Adrenal gland (tissue), 12 donors: ENCODE data around the gene KLF15. TPM values are rescaled to one million over a fixed set of nuclear protein-coding genes. Genes with fewer than 3 reads are reported as not detected.
A peak's percentile ranks its signal among the peaks of the same experiment; 100 is the strongest.

Experiments
- DNase-seq, 7 donors: peaks; one replicate each; pipeline ENCODE4 v3.0.0-alpha.2; 2019 to 2020
- H3K27ac ChIP-seq, 5 donors: fragments of 200-600 bp; sonication (generic) in 4 of 5; 1 replicate in 3 of 5; 2 replicates in 2 of 5; pipeline versions ENCODE4 v1.5.1 to v1.8.0; 2016 to 2020; ENCODE audit warnings: mild to moderate bottlenecking in 1 of 5
- H3K27me3 ChIP-seq: fragments of 200-600 bp; 2 replicates; pipeline ENCODE4 v1.8.0; 2021
- H3K36me3 ChIP-seq, 2 donors: fragments of 200-600 bp; replicated peaks in 1 of 2; 1 replicate in 1 of 2; 2 replicates in 1 of 2; pipeline versions ENCODE4 v1.5.1 to v1.8.0; 2018 to 2022
- H3K4me1 ChIP-seq, 2 donors: fragments of 200-600 bp; replicated peaks in 1 of 2; 1 replicate in 1 of 2; 2 replicates in 1 of 2; pipeline versions ENCODE4 v1.5.1 to v1.8.0; 2018 to 2021
- H3K4me3 ChIP-seq, 4 donors: fragments of 200-600 bp; sonication (generic) in 3 of 4; one replicate each; pipeline ENCODE4 v1.5.1; 2016 to 2018
- H3K9me3 ChIP-seq, 3 donors: fragments of 200-600 bp; sonication (generic) in 1 of 3; replicated peaks in 1 of 3; 1 replicate in 2 of 3; 2 replicates in 1 of 3; pipeline versions ENCODE4 v1.5.1 to v1.8.0; 2016 to 2021
- CTCF ChIP-seq, 6 experiments: fragments of 450-650 bp in 4 of 6; fragments of 200-600 bp in 2 of 6; sonication (generic) in 1 of 6; IDR thresholded peaks; 1 replicate in 5 of 6; 2 replicates in 1 of 6; pipeline versions ENCODE4 v1.5.1 to v1.8.0; 2016 to 2021; ENCODE audit warnings: antibody characterized with exemption in 6 of 6, mild to moderate bottlenecking in 2 of 6, moderate library complexity in 1 of 6
- POLR2A ChIP-seq, 2 donors: fragments of 450-650 bp; IDR thresholded peaks; one replicate each; pipeline ENCODE4 v1.6.1; 2017; ENCODE audit warnings: antibody characterized with exemption in 2 of 2, mild to moderate bottlenecking in 2 of 2, moderate library complexity in 1 of 2
- WGBS, 4 donors: extraction: QIAGEN DNeasy Blood & Tissue Kit in 2 of 4; methylation state at CpG; one replicate each; pipeline versions ENCODE4 v1.1.5 to v1.1.7; 2013 to 2017; 5-methylcytosine and 5-hydroxymethylcytosine counted together
- intact Hi-C, 2 donors: fragments of 100-400 bp; cut with DNase I; formaldehyde crosslinking; loops; one replicate each; pipeline versions ENCODE4 v1.14.1 to v1.15.0; 2022 to 2023
- polyA plus RNA-seq, 3 donors: library from polyadenylated mRNA; stranded (reverse); fragments of 200-250 nt in 2 of 3; fragments of 350-450 nt in 1 of 3; fragmentation: Illumina TruSeq in 1 of 3; extraction: RNeasy Lipid Tissue Mini Kit (QIAGEN cat#74804) in 1 of 3; gene quantifications; one replicate each; pipeline ENCODE4 v1.2.3, GENCODE V29; 2013 to 2014
- total RNA-seq, 9 donors: library from RNA; depleted of rRNA in 4 of 9; stranded (reverse); fragments of >200 nt in 4 of 9; fragments of 120-200 nt in 1 of 9; fragmentation: NEBNext Ultra II Directional in 1 of 9; extraction: Animal tissue kit (Norgen Biotek cat#: 25700) in 1 of 9; gene quantifications; one replicate each; pipeline versions ENCODE4 v1.1.0 to v1.2.4, GENCODE V29; 2013 to 2023
- donor health status: healthy with polysubstance abuse.
- donor health status: Bipolar disorder and iron deficiency.
- donor health status: DM: yes; HTN: yes; CAD: no.
- donor health status: DM: no; HTN: no; CAD: no.
- donor health status: DM: no; HTN: no; CAD: no.
- donor health status: DM: yes; HTN: yes; CAD: no.

Gene KLF15
- total and polyA plus RNA-seq, 12 donors, result 2.0 to 22.4 (median 11.8) TPM

GRCh38 chr3:126377211-126377610, 20.0 kb upstream of the KLF15 start:
- peak in 2 of 7 donors; percentile 4 to 9 for DNase-seq
- no peaks in the 10 kb centered on the region for H3K27me3 ChIP-seq
- no peaks in the 10 kb centered on the region for H3K9me3 ChIP-seq
- H3K27ac ChIP-seq, result no peak overlapping the region
- intact Hi-C loops, result no loop called here
- TF ChIP-seq CTCF (IDR thresholded peaks at IDR 0.05) (no peak), POLR2A (IDR thresholded peaks at IDR 0.05) (no peak)
- no peak overlapping the region for H3K4me3 ChIP-seq
- 91 to 100% (median 96%) methylated on average over 3 of the region's 3 CpGs for WGBS, 4 donors
- H3K4me1 ChIP-seq, result peaks cover 0 to 10% of the 10 kb centered on the region in 2 donors
- H3K36me3 ChIP-seq, result no peaks in the 10 kb centered on the region

DNA sequence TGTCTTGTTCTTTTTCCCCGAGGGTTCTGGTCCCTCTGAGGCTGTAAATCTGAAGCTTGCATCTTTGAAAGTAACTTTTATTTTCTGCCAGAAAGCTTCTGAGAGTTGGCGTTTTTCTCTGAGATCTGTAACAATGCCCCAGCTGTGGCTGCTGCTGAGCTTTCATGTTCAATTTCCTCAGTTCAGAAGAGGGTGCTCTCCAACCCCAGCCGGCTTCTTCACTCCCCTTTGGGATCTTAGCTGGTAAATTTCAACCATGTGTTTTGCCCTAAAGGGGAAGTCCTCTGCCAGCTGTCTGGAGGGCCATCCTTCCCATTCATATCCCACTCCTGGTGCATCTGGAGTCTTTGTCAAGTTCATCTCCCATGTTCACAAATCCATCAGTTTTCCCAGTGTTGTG, 19.2 kb upstream of the KLF15 start:
- 36 to 47% (median 44%) methylated on average over 3 of the region's 3 CpGs for WGBS, 4 donors
- H3K4me3 ChIP-seq, result no peak overlapping the region
- peak overlapping the region in 1 of 5 donors; percentile 14 for H3K27ac ChIP-seq
- H3K36me3 ChIP-seq, result no peaks in the 10 kb centered on the region
- H3K4me1 ChIP-seq, result peaks cover 0 to 10% of the 10 kb centered on the region in 2 donors
- no peaks in the 10 kb centered on the region for H3K27me3 ChIP-seq
- H3K9me3 ChIP-seq, result no peaks in the 10 kb centered on the region
- TF ChIP-seq CTCF (IDR thresholded peaks at IDR 0.05) (no peak), POLR2A (IDR thresholded peaks at IDR 0.05) (no peak)
- DNase-seq, result peak in 1 of 7 donors; percentile 8
- intact Hi-C loops, result no loop called here

GRCh38 chr3:126375835-126376331, 18.7 kb upstream of the KLF15 start:
- Histone ChIP-seq H3K27ac (peak overlapping the region in 1 of 5 donors; percentile 14), H3K4me3 (no peak overlapping the region), H3K9me3 (no peaks in the 10 kb centered on the region), H3K36me3 (no peaks in the 10 kb centered on the region), H3K4me1 (peaks cover 0 to 10% of the 10 kb centered on the region in 2 donors), H3K27me3 (no peaks in the 10 kb centered on the region)
- TF ChIP-seq CTCF (IDR thresholded peaks at IDR 0.05), result no peak
- TF ChIP-seq POLR2A (IDR thresholded peaks at IDR 0.05), result no peak
- peak in 1 of 7 donors; percentile 13 for DNase-seq
- intact Hi-C loops, result no loop called here
- WGBS, 4 donors, result 79 to 97% (median 89%) methylated on average over 7 to 13 of the region's 13 CpGs

GRCh38 chr3:126373682-126374601, 16.7 kb upstream of the KLF15 start:
- Histone ChIP-seq H3K9me3 (no peaks in the 10 kb centered on the region), H3K4me1 (peaks cover 0 to 10% of the 10 kb centered on the region in 2 donors), H3K36me3 (no peaks in the 10 kb centered on the region), H3K4me3 (no peak overlapping the region), H3K27me3 (no peaks in the 10 kb centered on the region), H3K27ac (peak overlapping the region in 1 of 5 donors; percentile 52)
- intact Hi-C loops, result no loop called here
- peak; percentile 57 to 92 (median 82) for DNase-seq
- WGBS, 4 donors, result 66 to 77% (median 73%) methylated on average over 18 to 21 of the region's 21 CpGs
- TF ChIP-seq POLR2A (IDR thresholded peaks at IDR 0.05), result no peak
- no peak for TF ChIP-seq CTCF (IDR thresholded peaks at IDR 0.05)
